Neuronal stem cell (in vitro differentiated cells): Measurements from ENCODE around the gene FGF21.
"Not testable (repeated sequence)": the region's sequence is repeated elsewhere in the genome, so short reads cannot be mapped to it uniquely, and the experiment has no call there.

Source experiments
- DNase-seq: peaks from one replicate; pipeline ENCODE4 v3.0.0-alpha.2; 2013; ENCODE audit warnings: low spot score
- H2AFZ ChIP-seq: one replicate; pipeline ENCODE4 v1.6.1; 2013; ENCODE audit warnings: mild to moderate bottlenecking, low read length, inconsistent platforms
- H2AK5ac ChIP-seq: 2 replicates; pipeline ENCODE4 v1.6.1; 2013; ENCODE audit warnings: low read depth, mild to moderate bottlenecking, inconsistent platforms, low read length, moderate library complexity, mixed read lengths
- H2BK120ac ChIP-seq: 2 replicates; pipeline ENCODE4 v1.6.1; 2013; ENCODE audit warnings: low read depth, mild to moderate bottlenecking, inconsistent platforms, low read length, moderate library complexity, mixed read lengths
- H2BK12ac ChIP-seq: one replicate; pipeline ENCODE4 v1.6.1; 2013; ENCODE audit warnings: low read length, inconsistent platforms
- H2BK15ac ChIP-seq: 2 replicates; pipeline ENCODE4 v1.6.1; 2013; ENCODE audit warnings: mild to moderate bottlenecking, low read length, inconsistent platforms, mixed read lengths
- H2BK5ac ChIP-seq: one replicate; pipeline ENCODE4 v1.6.1; 2013; ENCODE audit warnings: inconsistent platforms, mild to moderate bottlenecking, low read length, moderate library complexity
- H3K14ac ChIP-seq: one replicate; pipeline ENCODE4 v1.6.1; 2013; ENCODE audit warnings: low read length, inconsistent platforms
- H3K18ac ChIP-seq: 2 replicates; pipeline ENCODE4 v1.6.1; 2013; ENCODE audit warnings: low read length, inconsistent platforms
- H3K23ac ChIP-seq: 2 replicates; pipeline ENCODE4 v1.6.1; 2013; ENCODE audit warnings: low read depth, mild to moderate bottlenecking, mixed read lengths, low read length, inconsistent platforms; ENCODE audit not compliant: poor library complexity
- H3K27ac ChIP-seq: replicated peaks from 3 replicates; pipeline ENCODE4 v1.5.1; 2013; ENCODE audit warnings: low read length, inconsistent platforms
- H3K27me3 ChIP-seq, 3 experiments: 2 replicates each; pipeline ENCODE4 v1.6.1; 2013; ENCODE audit warnings: low read length in 3 of 3, mild to moderate bottlenecking in 2 of 3, inconsistent platforms in 1 of 3, low read depth in 1 of 3, mixed read lengths in 1 of 3, moderate library complexity in 1 of 3; ENCODE audit not compliant: control insufficient read depth in 3 of 3, insufficient read depth in 3 of 3
- H3K36me3 ChIP-seq, 2 donors: replicated peaks in 1 of 2; 2 replicates each; pipeline ENCODE4 v1.6.1; 2013; ENCODE audit warnings: low read length in 2 of 2; ENCODE audit not compliant: control insufficient read depth in 2 of 2, insufficient read depth in 2 of 2
- H3K4ac ChIP-seq: 2 replicates; pipeline ENCODE4 v1.6.1; 2013; ENCODE audit warnings: inconsistent platforms, mild to moderate bottlenecking, low read length, moderate library complexity
- H3K4me1 ChIP-seq, 2 donors: 1 replicate in 1 of 2; 2 replicates in 1 of 2; pipeline ENCODE4 v1.6.1; 2013; ENCODE audit warnings: low read length in 2 of 2, low read depth in 1 of 2; ENCODE audit not compliant: control insufficient read depth in 2 of 2, insufficient read depth in 1 of 2
- H3K4me2 ChIP-seq: one replicate; pipeline ENCODE4 v1.6.1; 2013; ENCODE audit warnings: mild to moderate bottlenecking, low read length, inconsistent platforms; ENCODE audit not compliant: insufficient read depth, poor library complexity, severe bottlenecking
- H3K4me3 ChIP-seq, 2 donors: 2 replicates each; pipeline ENCODE4 v1.5.1; 2013; ENCODE audit warnings: low read length in 2 of 2, mild to moderate bottlenecking in 2 of 2, inconsistent platforms in 1 of 2, moderate library complexity in 1 of 2
- H3K79me1 ChIP-seq: one replicate; pipeline ENCODE4 v1.6.1; 2013; ENCODE audit warnings: low read depth, mild to moderate bottlenecking, inconsistent platforms, low read length, moderate library complexity
- H3K9ac ChIP-seq: one replicate; pipeline ENCODE4 v1.6.1; 2013; ENCODE audit warnings: mild to moderate bottlenecking, low read depth, low read length, inconsistent platforms; ENCODE audit not compliant: poor library complexity
- H3K9me3 ChIP-seq, 2 donors: replicated peaks in 1 of 2; 2 replicates each; pipeline versions ENCODE3 to v1.6.1; 2013; ENCODE audit warnings: low read length in 2 of 2, mild to moderate bottlenecking in 2 of 2, inconsistent platforms in 1 of 2, low read depth in 1 of 2, mixed read lengths in 1 of 2, moderate library complexity in 1 of 2; ENCODE audit not compliant: control insufficient read depth in 2 of 2, insufficient read depth in 1 of 2
- H4K8ac ChIP-seq: one replicate; pipeline ENCODE4 v1.6.1; 2013; ENCODE audit warnings: low read depth, mild to moderate bottlenecking, inconsistent platforms, low read length, moderate library complexity
- H4K91ac ChIP-seq: one replicate; pipeline ENCODE4 v1.6.1; 2013; ENCODE audit warnings: low read length, low read depth, mild to moderate bottlenecking, inconsistent platforms; ENCODE audit not compliant: poor library complexity
- WGBS, 2 donors: extraction: QIAGEN DNeasy Blood & Tissue Kit; methylation state at CpG; one replicate each; pipeline ENCODE4 v1.1.7; 2013; ENCODE audit warnings: missing lambda C conversion rate in 2 of 2, mixed read lengths in 1 of 2; ENCODE audit not compliant: insufficient read length in 2 of 2, insufficient replicate concordance in 1 of 2; ENCODE audit errors: extremely low coverage in 2 of 2; 5-methylcytosine and 5-hydroxymethylcytosine counted together

Gene FGF21

DNA sequence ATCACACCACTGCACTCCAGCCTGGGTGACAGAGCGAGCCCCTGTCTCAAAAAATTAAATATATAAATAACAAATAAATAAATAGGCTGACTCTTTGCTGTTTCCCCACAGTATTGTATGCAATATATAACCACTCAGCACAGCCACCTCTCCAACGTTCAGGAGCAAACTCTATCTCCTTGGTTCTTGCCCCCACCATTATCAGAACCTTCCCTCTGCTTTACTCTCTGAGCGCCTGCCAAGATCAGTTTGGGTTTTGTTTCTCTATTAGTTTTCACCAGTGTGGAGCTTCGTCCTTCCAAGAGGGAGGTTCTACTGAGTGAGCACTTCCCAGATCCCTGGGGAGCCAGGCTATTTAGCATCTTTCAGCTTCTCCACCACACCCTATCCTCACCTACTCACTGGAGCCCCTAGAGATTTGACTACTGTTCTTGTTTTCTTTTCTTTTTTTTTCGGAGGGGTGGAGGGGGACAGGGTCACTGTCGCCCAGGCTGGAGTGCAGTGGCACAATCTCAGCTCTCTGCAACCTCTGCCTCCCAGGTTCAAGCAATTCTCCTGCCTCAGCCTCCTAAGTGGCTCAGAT lies 12.9 kb downstream of the FGF21 start:
- not testable (repeated sequence) for H2BK12ac ChIP-seq, H3K4me2 ChIP-seq, H3K9me3 ChIP-seq, H3K36me3 ChIP-seq, H3K23ac ChIP-seq, H3K4ac ChIP-seq, H4K8ac ChIP-seq, DNase-seq, H3K4me3 ChIP-seq, H3K27ac ChIP-seq, H3K79me1 ChIP-seq, H2BK5ac ChIP-seq, H3K14ac ChIP-seq, H2BK120ac ChIP-seq, H3K18ac ChIP-seq, H2AFZ ChIP-seq, H4K91ac ChIP-seq, H2AK5ac ChIP-seq, H3K4me1 ChIP-seq, H3K9ac ChIP-seq, H2BK15ac ChIP-seq
- no CpG with 5 or more reads among the region's 6 CpGs for WGBS, 2 donors
- H3K27me3 ChIP-seq: peaks cover 0 to 17% (median 0%) of the 10 kb centered on the region in 3 experiments

GRCh38 chr19:48768994-48769713 lies 13.8 kb downstream of the FGF21 start:
- Histone ChIP-seq H2BK120ac (no peak overlapping the region), H2BK5ac (no peak overlapping the region), H3K4me3 (no peak overlapping the region), H4K8ac (no peak overlapping the region), H4K91ac (no peak overlapping the region), H3K23ac (no peak overlapping the region), H3K4me2 (no peak overlapping the region), H3K36me3 (no peaks in the 10 kb centered on the region), H2AK5ac (no peak overlapping the region), H3K14ac (no peak overlapping the region), H2BK12ac (no peak overlapping the region), H3K4me1 (no peaks in the 10 kb centered on the region), H3K9ac (no peak overlapping the region), H2BK15ac (no peak overlapping the region), H3K27me3 (peaks cover 0 to 13% (median 0%) of the 10 kb centered on the region in 3 experiments), H2AFZ (no peak overlapping the region), H3K18ac (no peak overlapping the region), H3K79me1 (no peaks in the 10 kb centered on the region), H3K4ac (no peak overlapping the region), H3K27ac (no peak overlapping the region), H3K9me3 (no peaks in the 10 kb centered on the region)
- DNase-seq: no peak
- no CpG with 5 or more reads among the region's 11 CpGs for WGBS, 2 donors

DNA sequence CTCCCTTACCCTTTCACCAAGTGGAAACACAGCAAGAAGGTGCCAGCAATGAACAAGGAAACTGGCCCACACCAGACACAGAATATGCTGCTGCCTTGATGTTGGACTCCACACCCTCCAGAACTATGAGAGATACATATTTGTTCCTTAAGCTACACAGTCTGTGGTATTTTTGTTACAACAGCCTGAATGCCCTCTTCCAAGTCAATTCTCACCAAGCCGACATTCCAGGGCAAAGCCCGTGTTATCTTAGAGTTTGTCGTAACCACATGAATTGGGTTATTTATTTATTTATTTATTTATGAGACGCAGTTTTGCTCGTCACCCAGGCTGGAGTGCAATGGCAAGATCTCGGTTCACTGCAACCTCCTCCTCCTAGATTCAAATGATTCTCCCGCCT lies 14.9 kb downstream of the FGF21 start:
- no peak overlapping the region for H2BK120ac ChIP-seq
- no peak overlapping the region for H2BK5ac ChIP-seq
- no peak overlapping the region for H3K18ac ChIP-seq
- no peaks in the 10 kb centered on the region for H3K36me3 ChIP-seq
- H3K27ac ChIP-seq: no peak overlapping the region
- no peak overlapping the region for H4K91ac ChIP-seq
- H3K23ac ChIP-seq: no peak overlapping the region
- H2BK15ac ChIP-seq: no peak overlapping the region
- WGBS, 2 donors: no CpG with 5 or more reads among the region's 7 CpGs
- H3K79me1 ChIP-seq: no peaks in the 10 kb centered on the region
- no peak overlapping the region for H3K4me2 ChIP-seq
- no peak overlapping the region for H3K9ac ChIP-seq
- H3K14ac ChIP-seq: no peak overlapping the region
- no peak overlapping the region for H2AFZ ChIP-seq
- no peaks in the 10 kb centered on the region for H3K4me1 ChIP-seq
- H3K4me3 ChIP-seq: no peak overlapping the region
- no peak overlapping the region for H3K4ac ChIP-seq
- H2BK12ac ChIP-seq: no peak overlapping the region
- no peaks in the 10 kb centered on the region for H3K9me3 ChIP-seq
- no peak overlapping the region for H4K8ac ChIP-seq
- DNase-seq: no peak
- H3K27me3 ChIP-seq: peaks cover 0 to 9% (median 0%) of the 10 kb centered on the region in 3 experiments
- no peak overlapping the region for H2AK5ac ChIP-seq

- no peak overlapping the region for H4K91ac ChIP-seq
- H3K4me3 ChIP-seq: no peak overlapping the region
- no peak overlapping the region for H2BK15ac ChIP-seq
- peak overlapping the region; percentile 61 for H2AFZ ChIP-seq
- no peak overlapping the region for H2BK5ac ChIP-seq
- H3K23ac ChIP-seq: no peak overlapping the region
- no peak overlapping the region for H2BK120ac ChIP-seq
- H3K27ac ChIP-seq: no peak overlapping the region
- no peaks in the 10 kb centered on the region for H3K79me1 ChIP-seq
- H3K36me3 ChIP-seq: no peaks in the 10 kb centered on the region
- no CpG with 5 or more reads among the region's 20 CpGs for WGBS, 2 donors
- no peak overlapping the region for H2BK12ac ChIP-seq
- H3K4me2 ChIP-seq: no peak overlapping the region
- peaks cover 0 to 9% (median 0%) of the 10 kb centered on the region in 3 experiments for H3K27me3 ChIP-seq
- H3K18ac ChIP-seq: no peak overlapping the region
- DNase-seq: no peak
- H3K14ac ChIP-seq: no peak overlapping the region
- H3K9me3 ChIP-seq: no peaks in the 10 kb centered on the region
- H4K8ac ChIP-seq: no peak overlapping the region
- H3K4ac ChIP-seq: no peak overlapping the region
- no peak overlapping the region for H3K9ac ChIP-seq
- H2AK5ac ChIP-seq: no peak overlapping the region
- H3K4me1 ChIP-seq: no peaks in the 10 kb centered on the region
Observed at GRCh38 chr19:48770734-48771472, 15.6 kb downstream of the FGF21 start.
